Smooth muscle cell (in vitro differentiated cells): ENCODE data around the gene C11orf24. TPM values are rescaled to one million over a fixed set of nuclear protein-coding genes. Genes with fewer than 3 reads are reported as not detected.

Experiments used
- DNase-seq: peaks from one replicate; lab custom pipeline; 2025; ENCODE audit not compliant: unreplicated experiment; lab: John Stamatoyannopoulos, UW
- H2AFZ ChIP-seq: fragments of 200-600 bp; sonication (generic); 2 replicates; pipeline ENCODE4 v1.6.0; 2016; ENCODE audit warnings: antibody characterized with exemption, low read depth, mild to moderate bottlenecking
- H3F3A ChIP-seq: fragments of 200-600 bp; sonication (generic); 2 replicates; pipeline ENCODE4 v1.6.0; 2017; ENCODE audit warnings: antibody characterized with exemption, low read depth
- H3K27ac ChIP-seq: fragments of 200-600 bp; sonication (generic); 2 replicates; pipeline ENCODE4 v1.5.1; 2016; ENCODE audit warnings: low read depth, mild to moderate bottlenecking
- H3K27me3 ChIP-seq: fragments of 200-600 bp; sonication (generic); 2 replicates; pipeline ENCODE4 v1.6.1; 2016; ENCODE audit warnings: low read depth, mild to moderate bottlenecking
- H3K36me3 ChIP-seq: fragments of 200-600 bp; sonication (generic); 2 replicates; pipeline ENCODE4 v1.5.1; 2016; ENCODE audit warnings: low read depth
- H3K4me1 ChIP-seq: fragments of 200-600 bp; sonication (generic); 2 replicates; pipeline ENCODE4 v1.5.1; 2016; ENCODE audit warnings: low read depth
- H3K4me2 ChIP-seq: fragments of 200-600 bp; sonication (generic); 2 replicates; pipeline ENCODE4 v1.6.0; 2016; ENCODE audit warnings: mild to moderate bottlenecking
- H3K4me3 ChIP-seq: fragments of 200-600 bp; sonication (generic); 2 replicates; pipeline ENCODE4 v1.5.1; 2016; ENCODE audit warnings: mild to moderate bottlenecking
- H3K79me2 ChIP-seq: fragments of 200-600 bp; sonication (generic); 2 replicates; pipeline ENCODE4 v1.6.0; 2016; ENCODE audit warnings: low read depth, mild to moderate bottlenecking
- H3K9ac ChIP-seq: fragments of 200-600 bp; sonication (generic); 2 replicates; pipeline ENCODE4 v1.6.0; 2016; ENCODE audit warnings: low read depth
- H3K9me3 ChIP-seq: fragments of 200-600 bp; sonication (generic); replicated peaks from 2 replicates; pipeline ENCODE4 v1.5.1; 2016; ENCODE audit warnings: low read depth
- H4K20me1 ChIP-seq: fragments of 200-600 bp; sonication (generic); 2 replicates; pipeline ENCODE4 v1.6.0; 2016; ENCODE audit warnings: low read depth
- WGBS: methylation state at CpG from one replicate; pipeline ENCODE4 v1.1.7; 2016; ENCODE audit warnings: low lambda C conversion rate; 5-methylcytosine and 5-hydroxymethylcytosine counted together
- polyA plus RNA-seq: library from polyadenylated mRNA; unstranded; fragments of >200 nt; fragmentation: Nextera tagmentation; extraction: Ambion mirVana; gene quantifications from 2 replicates; pipeline ENCODE4 v1.2.1, GENCODE V29; 2016
- total RNA-seq: library from RNA; depleted of rRNA; stranded (reverse); fragments of >200 nt; gene quantifications from 2 replicates; pipeline ENCODE4 v1.2.3, GENCODE V29; 2014
- TF ChIP-seq, protein P1 (sequence below): fragments of 200-600 bp; sonication (generic); IDR thresholded peaks from 2 replicates; pipeline ENCODE4 v1.5.1; 2017; ENCODE audit warnings: borderline replicate concordance, mild to moderate bottlenecking, antibody characterized with exemption; ENCODE audit not compliant: insufficient read depth, poor library complexity, severe bottlenecking

C11orf24 gene
- total and polyA plus RNA-seq, 2 experiments from 2014 or later, result 58.1 to 97.5 TPM

DNA sequence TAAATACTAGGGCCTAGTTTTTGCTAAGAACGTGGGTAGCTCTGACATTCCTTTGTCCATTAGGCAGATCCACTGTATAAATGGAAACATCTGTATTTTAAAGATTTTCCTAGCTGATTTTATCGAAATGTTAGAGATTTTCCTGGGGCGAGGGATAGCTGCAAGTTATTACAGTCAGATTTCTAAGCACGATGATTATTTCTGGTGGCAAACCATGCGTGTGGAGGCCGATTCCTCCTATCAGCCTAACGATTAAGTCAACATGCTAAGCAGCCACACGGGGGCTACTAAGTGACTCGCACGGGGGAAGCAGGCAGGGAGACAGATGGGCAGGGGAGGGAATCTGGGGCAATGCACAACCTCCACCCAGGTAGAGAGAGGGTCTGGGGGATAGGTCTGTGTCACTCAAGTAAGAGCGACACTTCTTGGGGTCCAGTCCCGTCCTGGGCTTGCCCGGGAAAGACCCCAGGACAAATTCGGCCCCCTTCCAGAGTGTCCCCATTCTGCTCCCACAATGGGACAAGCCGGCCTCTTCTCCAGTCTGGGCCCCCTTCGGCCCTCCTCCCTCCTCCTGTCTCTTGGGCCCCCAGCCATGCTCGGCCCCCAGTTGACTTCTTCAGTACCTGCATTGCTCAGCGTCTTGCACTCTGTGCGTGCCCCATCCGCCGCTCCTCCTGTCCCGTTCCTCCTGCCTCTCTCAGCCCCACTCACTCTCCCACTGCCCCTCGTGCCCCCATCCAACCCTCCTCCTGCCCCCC, 571 bp downstream of the C11orf24 start:
- Histone ChIP-seq H4K20me1 (peaks cover 46% of the 10 kb centered on the region), H3K4me2 (peak overlapping the region; percentile 93), H3K9me3 (no peaks in the 10 kb centered on the region), H3K79me2 (peaks cover 43% of the 10 kb centered on the region), H3F3A (no peaks in the 10 kb centered on the region), H3K4me1 (peaks cover 12% of the 10 kb centered on the region), H3K27ac (peak overlapping the region; percentile 99), H2AFZ (peak overlapping the region; percentile 67), H3K36me3 (no peaks in the 10 kb centered on the region), H3K9ac (peak overlapping the region; percentile 99), H3K27me3 (no peaks in the 10 kb centered on the region), H3K4me3 (peak overlapping the region; percentile 94)
- 3% methylated on average over 14 of the region's 23 CpGs for WGBS
- TF ChIP-seq, protein P1, sequence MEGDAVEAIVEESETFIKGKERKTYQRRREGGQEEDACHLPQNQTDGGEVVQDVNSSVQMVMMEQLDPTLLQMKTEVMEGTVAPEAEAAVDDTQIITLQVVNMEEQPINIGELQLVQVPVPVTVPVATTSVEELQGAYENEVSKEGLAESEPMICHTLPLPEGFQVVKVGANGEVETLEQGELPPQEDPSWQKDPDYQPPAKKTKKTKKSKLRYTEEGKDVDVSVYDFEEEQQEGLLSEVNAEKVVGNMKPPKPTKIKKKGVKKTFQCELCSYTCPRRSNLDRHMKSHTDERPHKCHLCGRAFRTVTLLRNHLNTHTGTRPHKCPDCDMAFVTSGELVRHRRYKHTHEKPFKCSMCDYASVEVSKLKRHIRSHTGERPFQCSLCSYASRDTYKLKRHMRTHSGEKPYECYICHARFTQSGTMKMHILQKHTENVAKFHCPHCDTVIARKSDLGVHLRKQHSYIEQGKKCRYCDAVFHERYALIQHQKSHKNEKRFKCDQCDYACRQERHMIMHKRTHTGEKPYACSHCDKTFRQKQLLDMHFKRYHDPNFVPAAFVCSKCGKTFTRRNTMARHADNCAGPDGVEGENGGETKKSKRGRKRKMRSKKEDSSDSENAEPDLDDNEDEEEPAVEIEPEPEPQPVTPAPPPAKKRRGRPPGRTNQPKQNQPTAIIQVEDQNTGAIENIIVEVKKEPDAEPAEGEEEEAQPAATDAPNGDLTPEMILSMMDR, result peak; percentile 35
- peak; percentile 70 for DNase-seq

DNA sequence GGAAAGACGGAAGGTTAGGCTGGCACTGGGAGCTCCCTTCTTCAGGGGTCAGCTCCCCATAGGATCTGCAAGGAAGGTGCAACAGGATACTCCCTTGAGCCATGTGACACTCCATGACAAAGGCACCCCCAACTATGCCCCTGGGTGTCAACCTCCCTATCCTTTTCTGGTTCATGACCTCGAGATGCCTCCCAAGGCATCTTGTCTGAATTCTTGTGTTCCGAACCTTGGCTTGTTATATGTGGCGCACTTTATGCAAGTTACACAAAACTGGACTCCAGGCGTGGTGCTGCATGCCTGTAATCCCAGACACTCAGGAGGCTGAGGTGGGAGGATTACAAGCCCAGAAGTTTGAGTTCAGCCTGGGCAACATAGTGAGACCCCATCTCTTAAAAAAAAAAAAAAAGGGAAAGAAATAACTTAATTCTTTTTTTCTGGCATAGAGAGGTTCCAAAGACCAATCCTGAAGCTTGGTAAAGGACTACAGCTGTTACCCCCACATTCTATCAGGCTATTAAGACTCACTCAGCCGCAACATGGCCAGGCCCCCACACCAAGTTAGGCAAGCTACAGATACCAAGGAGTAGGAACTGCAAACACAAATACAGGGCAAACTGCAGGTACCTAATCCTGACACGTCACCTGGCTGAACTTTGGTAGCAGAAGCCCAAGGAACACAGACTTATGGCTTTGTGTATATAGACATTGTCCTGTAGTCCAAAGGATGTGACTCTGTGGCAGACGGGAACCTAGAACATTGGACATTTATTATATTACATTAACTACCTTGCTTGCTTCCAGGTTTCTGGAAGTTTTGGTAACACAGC, 1.4 kb downstream of the C11orf24 start:
- H3K79me2 ChIP-seq, result peaks cover 47% of the 10 kb centered on the region
- TF ChIP-seq, protein P1, result no peak

DNA sequence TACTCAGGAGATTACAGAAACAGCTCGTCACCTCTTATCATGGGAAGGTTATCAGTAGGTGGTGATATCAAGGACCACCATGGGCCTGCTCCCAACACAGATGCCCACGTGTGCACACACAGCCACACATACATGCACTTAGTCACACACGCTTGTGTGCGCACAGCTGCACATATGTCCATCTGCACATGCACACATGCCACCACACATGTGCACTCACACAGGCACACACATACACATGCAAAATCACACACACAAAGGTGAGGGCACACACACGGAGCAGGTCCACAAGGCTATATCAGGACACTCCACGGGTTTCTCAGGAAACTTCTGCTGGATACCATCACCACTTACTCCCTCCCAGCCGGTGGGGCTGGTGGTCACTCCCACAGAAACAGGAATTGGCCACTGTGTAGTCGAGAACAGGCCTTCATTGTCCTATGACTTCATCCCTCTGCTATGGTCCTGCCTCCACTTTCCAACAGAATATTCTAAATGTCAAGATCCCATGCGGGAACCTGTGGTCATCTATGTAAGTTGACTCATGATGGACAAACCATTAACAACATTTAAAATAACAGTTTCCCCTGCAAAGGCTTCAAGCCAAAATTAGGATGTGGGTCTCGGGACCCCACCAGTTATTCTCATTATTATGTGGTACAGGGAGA, 2.2 kb downstream of the C11orf24 start:
- peak overlapping the region; percentile 99 for H3K27ac ChIP-seq
- 51% methylated on average over 10 of the region's 10 CpGs for WGBS
- H3K4me1 ChIP-seq, result peaks cover 12% of the 10 kb centered on the region
- H3K4me3 ChIP-seq, result peak overlapping the region; percentile 94
- no peaks in the 10 kb centered on the region for H3K9me3 ChIP-seq
- no peaks in the 10 kb centered on the region for H3K27me3 ChIP-seq
- peaks cover 57% of the 10 kb centered on the region for H4K20me1 ChIP-seq
- no peak overlapping the region for H2AFZ ChIP-seq
- peak overlapping the region; percentile 93 for H3K4me2 ChIP-seq
- H3K79me2 ChIP-seq, result peaks cover 49% of the 10 kb centered on the region
- peak overlapping the region; percentile 99 for H3K9ac ChIP-seq
- TF ChIP-seq, protein P1, result no peak
- no peak for DNase-seq
- H3K36me3 ChIP-seq, result no peaks in the 10 kb centered on the region
- no peaks in the 10 kb centered on the region for H3F3A ChIP-seq

More for the DNA sequence above, 1.4 kb downstream of the C11orf24 start:
- Histone ChIP-seq H3K27me3 (no peaks in the 10 kb centered on the region), H3K27ac (peak overlapping the region; percentile 99), H3K4me1 (peaks cover 12% of the 10 kb centered on the region), H3K4me2 (peak overlapping the region; percentile 93), H3K9ac (peak overlapping the region; percentile 99), H4K20me1 (peaks cover 49% of the 10 kb centered on the region), H3K9me3 (no peaks in the 10 kb centered on the region), H3K36me3 (no peaks in the 10 kb centered on the region), H2AFZ (no peak overlapping the region), H3K4me3 (peak overlapping the region; percentile 94), H3F3A (no peaks in the 10 kb centered on the region)
- DNase-seq, result no peak
- 76% methylated on average over 8 of the region's 8 CpGs for WGBS
